NCI-H774 (cell line): ENCODE data around the gene TMEM178A.
A peak's percentile ranks its signal among the peaks of the same experiment; 100 is the strongest.

Experiments used
- DNase-seq: peaks from one replicate; lab custom pipeline; 2025; lab: John Stamatoyannopoulos, UW

The TMEM178A gene

GRCh38 chr2:39679805-39680204 lies 14.1 kb downstream of the TMEM178A start:
- DNase-seq = no peak

- no peak for DNase-seq
Observed at GRCh38 chr2:39682066-39682692, 16.5 kb downstream of the TMEM178A start.

GRCh38 chr2:39683022-39683699 lies 17.4 kb downstream of the TMEM178A start:
- DNase-seq = no peak

GRCh38 chr2:39684464-39684863 lies 18.7 kb downstream of the TMEM178A start:
- DNase-seq = no peak

- no peak for DNase-seq
Observed at GRCh38 chr2:39685126-39685525, 19.4 kb downstream of the TMEM178A start.

GRCh38 chr2:39686456-39686855 lies 20.7 kb downstream of the TMEM178A start:
- no peak for DNase-seq

- DNase-seq = no peak
Observed at GRCh38 chr2:39688181-39688580, 22.5 kb downstream of the TMEM178A start.

GRCh38 chr2:39689272-39689841 lies 23.6 kb downstream of the TMEM178A start:
- peak; percentile 88 for DNase-seq

- DNase-seq = no peak
Observed at GRCh38 chr2:39689876-39690275, 24.2 kb downstream of the TMEM178A start.

GRCh38 chr2:39693245-39693644 lies 27.5 kb downstream of the TMEM178A start:
- no peak for DNase-seq

GRCh38 chr2:39696101-39696553 lies 30.4 kb downstream of the TMEM178A start:
- DNase-seq = peak; percentile 61

- peak; percentile 71 for DNase-seq
Observed at GRCh38 chr2:39696838-39697237, 31.1 kb downstream of the TMEM178A start.

GRCh38 chr2:39697454-39697853 lies 31.7 kb downstream of the TMEM178A start:
- DNase-seq = peak; percentile 24

- no peak for DNase-seq
Observed at GRCh38 chr2:39701137-39701536, 35.4 kb downstream of the TMEM178A start.

- DNase-seq = no peak
Observed at GRCh38 chr2:39703181-39703872, 37.6 kb downstream of the TMEM178A start.

- DNase-seq = no peak
Observed at GRCh38 chr2:39704540-39704939, 38.8 kb downstream of the TMEM178A start.

GRCh38 chr2:39705638-39706037 lies 39.9 kb downstream of the TMEM178A start:
- peak; percentile 19 for DNase-seq

GRCh38 chr2:39706312-39706711 lies 40.6 kb downstream of the TMEM178A start:
- DNase-seq = no peak

- no peak for DNase-seq
Observed at GRCh38 chr2:39706945-39707344, 41.2 kb downstream of the TMEM178A start.

GRCh38 chr2:39708003-39708402 lies 42.3 kb downstream of the TMEM178A start:
- no peak for DNase-seq

- DNase-seq = no peak
Observed at GRCh38 chr2:39710807-39711206, 45.1 kb downstream of the TMEM178A start.

GRCh38 chr2:39712953-39713352 lies 47.2 kb downstream of the TMEM178A start:
- DNase-seq = no peak

- no peak for DNase-seq
Observed at GRCh38 chr2:39715095-39715494, 49.4 kb downstream of the TMEM178A start.
